A673 (cell line): ENCODE measurements around the gene CDH24.

Experiments
- CTCF ChIP-seq: fragments of 300-800, 200-600 bp; sonication (generic); conservative IDR thresholded peaks from 2 replicates; pipeline ENCODE4 v1.5.1; 2017; ENCODE audit warnings: low read depth, mild to moderate bottlenecking, antibody characterized with exemption, low read length, moderate library complexity, mixed read lengths
- EZH2 ChIP-seq: fragments of 200-600 bp; sonication (generic); IDR thresholded peaks from 2 replicates; pipeline ENCODE4 v1.6.1; 2017; ENCODE audit warnings: borderline replicate concordance, low read depth, mild to moderate bottlenecking, mixed read lengths, antibody characterized with exemption, low read length; ENCODE audit not compliant: poor library complexity, severe bottlenecking

- TF ChIP-seq CTCF (no peak), EZH2 (no peak)
Measured at GRCh38 chr14:23021434-23021833, 35.9 kb downstream of the CDH24 start.
